HG03521 (cell line): ENCODE measurements around the gene RCCD1.

Experiments used
- ATAC-seq: cut with Tn5 transposase; IDR thresholded peaks from one replicate; pipeline ENCODE4 v1.9.1; 2021; ENCODE audit warnings: mild to moderate bottlenecking, moderate library complexity; ENCODE audit not compliant: unreplicated experiment

RCCD1 gene

DNA sequence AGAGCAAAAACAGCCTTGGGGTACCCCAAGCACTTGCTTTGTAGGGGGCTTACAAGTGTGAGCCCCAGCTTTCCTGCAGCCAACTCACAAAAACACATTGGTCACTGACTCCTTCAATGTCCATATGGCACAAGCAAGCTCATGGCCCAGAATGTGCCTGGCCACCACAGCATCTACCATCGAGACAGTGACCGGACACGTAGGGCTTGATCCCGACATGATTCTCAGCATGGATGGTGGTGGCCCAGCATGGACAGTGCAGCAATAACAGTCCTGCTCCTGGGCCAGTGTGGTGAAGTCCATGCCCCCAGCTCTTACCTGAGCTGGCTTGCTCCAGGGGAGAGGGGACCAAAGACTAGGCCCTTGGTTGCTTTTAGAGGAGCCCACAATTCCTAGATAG, 13.6 kb upstream of the RCCD1 start:
- no peak for ATAC-seq

- no peak for ATAC-seq
Observed at GRCh38 chr15:90942354-90943120, 12.1 kb upstream of the RCCD1 start.

GRCh38 chr15:90945091-90945490, 9.6 kb upstream of the RCCD1 start:
- no peak for ATAC-seq

DNA sequence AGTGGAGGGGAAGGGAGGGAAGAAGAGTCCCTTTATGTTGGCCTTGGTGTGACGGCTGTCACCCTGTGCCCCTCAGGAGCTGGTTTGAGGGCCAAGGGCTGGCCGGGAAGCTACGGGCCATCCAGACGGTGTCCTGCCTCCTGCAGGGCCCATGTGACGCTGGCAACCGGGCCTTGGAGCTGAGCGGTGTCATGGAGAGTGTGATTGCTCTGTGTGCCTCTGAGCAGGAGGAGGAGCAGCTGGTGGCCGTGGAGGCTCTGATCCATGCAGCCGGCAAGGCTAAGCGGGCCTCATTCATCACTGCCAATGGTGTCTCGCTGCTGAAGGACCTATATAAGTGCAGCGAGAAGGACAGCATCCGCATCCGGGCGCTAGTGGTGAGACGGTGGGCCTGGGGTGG, 8.1 kb upstream of the RCCD1 start:
- no peak for ATAC-seq

DNA sequence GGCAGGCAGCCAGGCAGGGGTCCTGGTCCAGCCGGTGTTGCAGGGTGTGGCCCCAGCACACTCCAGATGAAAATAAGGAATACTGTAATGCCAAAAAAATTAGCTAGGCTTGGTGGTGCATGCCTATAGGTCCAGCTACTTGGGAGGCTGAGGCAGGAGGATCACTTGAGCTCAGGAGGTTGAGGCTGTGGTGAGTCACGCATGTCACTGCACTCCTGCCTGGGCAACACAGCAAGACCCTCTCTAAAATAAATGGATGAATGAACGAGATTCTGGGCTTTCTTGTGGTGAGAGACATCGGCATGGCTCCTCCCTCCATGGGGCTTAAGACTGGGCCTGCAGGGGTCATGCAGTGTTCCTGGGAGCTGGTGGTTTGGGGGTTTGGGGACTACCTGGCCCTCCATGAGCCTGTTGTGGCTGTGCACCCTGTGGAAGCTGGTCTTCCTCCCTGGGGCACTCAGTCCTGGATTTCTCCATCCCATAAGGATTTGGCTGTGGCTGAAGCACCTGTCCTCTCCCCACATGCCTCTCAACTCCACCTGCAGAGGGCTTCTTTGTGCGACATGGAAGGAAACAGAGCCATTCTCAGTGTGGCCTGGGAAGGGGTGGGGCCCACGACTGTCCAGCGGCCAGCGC, 7.6 kb upstream of the RCCD1 start:
- ATAC-seq: no peak

GRCh38 chr15:90947577-90948357, 6.9 kb upstream of the RCCD1 start:
- no peak for ATAC-seq

GRCh38 chr15:90948506-90948905, 6.2 kb upstream of the RCCD1 start:
- no peak for ATAC-seq

DNA sequence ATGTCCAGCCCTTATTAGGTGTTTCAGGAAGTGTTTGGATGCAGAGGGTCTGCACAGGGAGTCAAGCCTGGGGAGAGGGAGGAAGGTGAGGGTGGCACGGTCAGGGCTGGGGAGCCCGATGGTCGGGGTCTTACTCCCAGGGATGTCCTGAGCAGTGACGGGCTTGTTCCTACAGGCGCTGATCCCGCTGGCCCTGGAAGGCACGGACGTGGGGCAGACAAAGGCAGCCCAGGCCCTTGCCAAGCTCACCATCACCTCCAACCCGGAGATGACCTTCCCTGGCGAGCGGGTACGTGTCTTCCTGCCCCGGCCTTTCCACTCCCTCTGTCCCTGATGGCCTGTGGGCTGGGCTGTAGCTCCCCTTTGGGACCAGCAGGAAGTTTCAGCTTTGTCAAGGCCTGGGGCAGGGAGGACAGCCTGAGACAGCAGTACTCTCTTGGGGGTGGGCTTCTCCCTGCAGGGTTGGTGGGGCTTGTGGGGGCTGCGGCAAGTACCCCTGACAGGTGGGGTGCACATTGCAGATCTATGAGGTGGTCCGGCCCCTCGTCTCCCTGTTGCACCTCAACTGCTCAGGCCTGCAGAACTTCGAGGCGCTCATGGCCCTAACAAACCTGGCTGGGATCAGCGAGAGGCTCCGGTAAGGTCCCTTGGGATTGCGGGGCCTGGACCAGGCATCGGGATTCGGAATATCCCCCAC, 4.6 kb upstream of the RCCD1 start:
- ATAC-seq: no peak

DNA sequence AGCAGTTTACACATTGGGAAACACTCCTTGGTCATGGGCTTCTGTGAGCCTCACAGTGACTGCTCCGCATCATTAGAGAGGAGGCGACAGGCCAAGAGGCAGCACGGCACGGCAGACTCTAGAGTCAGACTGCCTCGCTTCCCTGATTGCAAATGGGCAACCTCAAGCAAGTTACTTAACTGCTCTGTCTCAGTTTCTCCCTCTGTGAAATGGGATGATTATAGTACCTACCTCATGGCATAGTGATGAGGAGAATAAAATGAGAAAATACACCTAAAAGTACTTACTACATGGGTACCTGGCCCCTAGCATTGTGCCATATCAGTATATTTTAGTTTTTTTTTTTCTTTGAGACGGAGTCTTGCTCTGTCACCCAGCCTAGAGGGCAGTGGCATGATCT, 4.0 kb upstream of the RCCD1 start:
- no peak for ATAC-seq

DNA sequence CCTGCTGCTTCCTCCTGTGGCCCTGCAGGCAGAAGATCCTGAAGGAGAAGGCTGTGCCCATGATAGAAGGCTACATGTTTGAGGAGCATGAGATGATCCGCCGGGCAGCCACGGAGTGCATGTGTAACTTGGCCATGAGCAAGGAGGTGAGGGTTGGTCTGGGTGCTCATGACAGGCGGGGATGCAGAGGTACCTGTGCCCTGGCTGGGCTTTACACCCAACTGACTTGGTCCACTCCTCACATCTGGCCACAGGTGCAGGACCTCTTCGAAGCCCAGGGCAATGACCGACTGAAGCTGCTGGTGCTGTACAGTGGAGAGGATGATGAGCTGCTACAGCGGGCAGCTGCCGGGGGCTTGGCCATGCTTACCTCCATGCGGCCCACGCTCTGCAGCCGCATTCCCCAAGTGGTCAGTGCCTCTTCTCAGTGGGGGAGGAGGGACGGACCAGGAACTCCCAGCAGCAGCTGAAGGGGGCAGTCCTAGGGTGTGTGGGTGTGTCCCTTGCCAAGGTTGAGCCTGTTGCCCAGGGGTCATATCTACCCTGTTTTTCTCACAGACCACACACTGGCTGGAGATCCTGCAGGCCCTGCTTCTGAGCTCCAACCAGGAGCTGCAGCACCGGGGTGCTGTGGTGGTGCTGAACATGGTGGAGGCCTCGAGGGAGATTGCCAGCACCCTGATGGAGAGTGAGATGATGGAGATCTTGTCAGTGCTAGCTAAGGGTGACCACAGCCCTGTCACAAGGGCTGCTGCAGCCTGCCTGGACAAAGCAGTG, 1.6 kb upstream of the RCCD1 start:
- no peak for ATAC-seq

DNA sequence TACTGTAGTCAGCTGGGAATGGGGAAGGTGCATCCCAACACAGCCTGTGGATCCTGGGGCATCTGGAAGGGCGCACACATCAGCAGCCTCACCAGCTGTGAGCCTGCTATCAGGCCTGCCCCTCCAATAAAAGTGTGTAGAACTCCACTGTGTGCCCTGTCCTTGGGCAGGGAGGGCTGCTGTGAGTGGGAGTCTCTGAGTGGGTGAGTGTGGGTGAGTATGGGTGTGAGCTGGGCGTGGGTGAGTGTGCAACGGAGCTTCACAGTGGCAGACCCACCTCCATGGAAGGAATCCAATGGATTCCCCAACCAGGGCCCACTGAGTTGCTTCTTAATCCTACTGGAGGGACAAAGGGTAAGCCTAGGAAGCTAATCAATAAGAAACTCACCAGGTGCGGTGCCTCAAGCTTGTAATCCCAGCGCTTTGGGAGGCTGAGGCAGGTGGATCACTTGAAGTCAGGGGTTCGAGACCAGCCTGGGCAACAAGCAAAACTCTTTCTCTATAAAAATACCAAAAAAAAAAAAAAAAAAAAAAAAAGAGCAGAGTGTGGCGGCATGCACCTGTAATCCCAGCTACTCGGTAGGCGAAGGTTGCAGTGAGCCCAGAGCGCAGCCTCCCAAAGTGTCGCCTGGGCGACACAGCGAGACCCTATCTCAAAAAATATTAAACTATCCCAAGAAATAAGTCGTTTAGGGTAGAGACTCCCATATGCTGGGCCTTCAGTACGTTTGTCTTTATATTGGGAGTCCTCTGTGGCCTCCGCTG, 555 bp upstream of the RCCD1 start:
- ATAC-seq: no peak

- no peak for ATAC-seq
Observed at GRCh38 chr15:90955624-90956273, 1.1 kb downstream of the RCCD1 start.

DNA sequence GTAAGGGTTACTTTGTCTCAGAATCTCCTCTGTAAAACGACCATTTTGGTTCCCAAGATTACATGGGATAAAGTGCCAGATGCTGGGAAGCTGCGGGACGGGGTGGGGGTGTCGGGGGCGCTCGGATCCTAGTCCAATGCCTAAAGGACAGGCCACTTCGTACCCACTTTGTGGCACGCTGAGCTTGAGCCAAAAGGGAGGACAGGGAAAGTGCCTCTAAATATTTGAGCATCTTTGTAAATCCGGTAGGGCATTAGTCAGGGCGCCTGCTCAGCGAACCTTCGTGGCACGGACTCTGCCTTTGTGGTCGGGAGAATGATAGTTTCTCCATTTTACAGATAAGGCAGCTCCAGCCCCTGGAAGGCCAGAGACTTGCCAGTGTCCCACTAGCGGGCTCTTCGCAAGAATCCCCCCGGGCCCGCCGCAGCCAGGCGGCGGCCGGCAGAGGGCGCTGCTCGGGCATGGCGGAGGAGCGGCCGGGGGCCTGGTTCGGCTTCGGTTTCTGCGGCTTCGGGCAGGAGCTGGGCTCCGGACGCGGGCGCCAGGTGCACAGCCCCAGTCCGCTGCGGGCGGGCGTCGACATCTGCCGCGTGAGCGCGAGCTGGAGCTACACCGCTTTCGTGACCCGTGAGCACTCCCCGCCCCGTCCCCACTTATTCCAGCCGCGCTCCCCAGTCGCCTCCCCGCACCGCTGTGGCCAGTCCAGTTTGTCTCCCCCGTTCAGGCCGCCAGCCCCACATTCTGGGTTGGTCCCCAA, 1.8 kb downstream of the RCCD1 start:
- peak; percentile 29 for ATAC-seq

DNA sequence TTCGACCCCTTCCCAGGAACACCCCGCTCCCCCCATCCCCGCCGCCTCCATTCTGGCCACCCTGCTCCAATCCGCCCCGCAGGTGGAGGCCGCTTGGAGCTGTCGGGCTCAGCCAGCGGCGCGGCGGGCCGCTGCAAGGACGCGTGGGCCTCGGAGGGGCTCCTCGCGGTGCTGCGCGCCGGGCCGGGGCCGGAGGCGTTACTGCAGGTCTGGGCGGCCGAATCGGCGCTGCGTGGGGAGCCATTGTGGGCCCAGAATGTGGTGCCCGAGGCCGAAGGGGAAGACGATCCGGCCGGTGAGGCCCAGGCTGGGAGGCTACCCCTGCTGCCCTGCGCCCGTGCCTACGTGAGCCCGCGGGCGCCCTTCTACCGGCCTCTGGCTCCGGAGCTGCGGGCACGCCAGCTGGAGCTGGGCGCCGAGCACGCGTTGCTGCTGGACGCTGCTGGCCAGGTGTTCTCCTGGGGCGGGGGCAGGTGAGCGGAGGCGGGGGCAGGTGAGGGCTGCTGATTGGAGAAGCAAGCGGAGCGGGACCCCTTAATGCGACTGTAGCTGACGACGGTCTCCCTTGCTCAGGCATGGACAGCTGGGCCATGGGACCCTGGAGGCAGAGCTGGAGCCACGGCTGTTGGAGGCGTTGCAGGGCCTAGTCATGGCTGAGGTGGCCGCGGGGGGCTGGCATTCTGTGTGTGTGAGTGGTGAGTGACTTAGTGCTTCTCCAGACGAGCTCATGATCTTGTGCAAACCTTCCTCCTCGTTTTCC, 2.5 kb downstream of the RCCD1 start:
- no peak for ATAC-seq

DNA sequence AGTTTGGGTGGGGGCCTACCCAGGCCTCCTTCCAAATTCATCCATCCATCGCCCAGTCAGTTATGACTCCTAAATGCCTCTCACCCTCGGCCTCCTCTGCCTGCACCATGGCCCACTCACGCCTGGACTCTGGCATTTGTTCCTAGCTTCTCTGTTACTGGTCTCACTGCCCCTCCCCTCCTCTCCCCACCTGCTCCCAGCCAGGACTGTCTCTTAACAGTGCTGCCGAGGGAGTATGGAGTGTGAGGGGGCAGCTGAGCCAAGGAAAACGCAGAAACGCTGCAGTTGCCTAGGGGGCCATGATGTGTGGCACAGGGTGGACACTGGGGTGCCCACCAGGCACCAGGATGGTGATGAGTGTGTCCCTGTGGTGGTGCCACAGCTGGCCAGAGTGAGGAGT, 3.1 kb downstream of the RCCD1 start:
- ATAC-seq: no peak

- ATAC-seq: no peak
Observed at GRCh38 chr15:90959028-90959595, 4.4 kb downstream of the RCCD1 start.

DNA sequence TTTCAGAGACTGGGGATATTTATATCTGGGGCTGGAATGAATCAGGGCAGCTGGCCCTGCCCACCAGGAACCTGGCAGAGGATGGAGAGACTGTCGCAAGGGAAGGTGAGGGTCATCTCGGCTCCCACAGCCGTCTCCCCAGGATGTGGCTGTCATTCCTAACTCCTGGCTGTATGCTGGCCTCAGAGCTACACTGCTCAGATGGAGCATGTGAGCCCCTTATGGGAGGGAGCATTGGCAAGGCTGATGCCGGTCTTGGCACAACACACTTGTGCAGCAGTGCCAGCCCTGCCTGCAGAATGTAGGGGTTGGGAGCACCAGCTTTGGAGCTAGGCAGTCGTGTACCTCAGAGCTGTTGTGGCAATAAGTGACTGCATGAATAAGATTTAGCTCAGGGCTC, 5.2 kb downstream of the RCCD1 start:
- ATAC-seq: no peak
